Brain microvascular endothelial cell (primary cell): ENCODE data around the gene UNC13C.

Experiments used
- DNase-seq: peaks from one replicate; pipeline ENCODE4 v3.0.0-alpha.2; 2020
- H3K27ac ChIP-seq: fragments of 250-450 bp; sonication (Bioruptor Pico); 2 replicates; pipeline ENCODE4 v1.5.1; 2020; ENCODE audit warnings: mild to moderate bottlenecking, moderate library complexity
- H3K27me3 ChIP-seq: fragments of 250-450 bp; sonication (Bioruptor Pico); replicated peaks from 2 replicates; pipeline ENCODE4 v1.5.1; 2020; ENCODE audit warnings: mild to moderate bottlenecking
- H3K36me3 ChIP-seq: fragments of 250-450 bp; sonication (Bioruptor Pico); replicated peaks from 2 replicates; pipeline ENCODE4 v1.5.1; 2020; ENCODE audit warnings: mild to moderate bottlenecking
- H3K4me3 ChIP-seq: 2 replicates; pipeline ENCODE4 v1.5.1; 2011; ENCODE audit warnings: low read depth, mild to moderate bottlenecking, control low read depth, low read length, moderate library complexity
- in situ Hi-C: cut with HindIII; loops from 2 replicates; pipeline ENCODE4 v1.10.0; 2017; ENCODE audit warnings: low sequenced_read_pairs, low pct_ligation_motif_present
- TF ChIP-seq, protein P1 (sequence below): IDR thresholded peaks from 2 replicates; pipeline ENCODE4 v1.5.1; 2011; ENCODE audit warnings: low read depth, mild to moderate bottlenecking, moderate library complexity, low read length, control low read depth, inconsistent platforms; ENCODE audit errors: missing control alignments

Gene UNC13C

DNA sequence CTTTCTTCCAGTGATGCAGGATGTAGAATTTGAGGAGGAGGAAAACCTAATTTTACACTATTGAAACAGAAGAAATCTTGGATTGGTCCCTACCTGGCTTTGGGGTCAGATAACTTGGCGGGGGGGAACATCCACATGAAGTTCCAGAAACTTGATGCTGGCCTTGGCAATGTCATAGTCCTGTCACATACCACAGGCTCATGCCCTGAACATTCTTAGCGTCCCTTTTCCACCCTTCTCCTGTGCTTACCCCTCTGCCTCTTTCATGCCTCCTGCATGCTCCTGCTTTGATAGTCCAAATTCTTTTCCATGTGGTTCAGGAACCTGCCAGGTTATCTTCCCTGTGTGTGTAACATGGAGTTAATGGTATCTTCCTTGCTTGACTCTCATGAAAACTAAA lies 110.6 kb downstream of the UNC13C start:
- TF ChIP-seq, protein P1, sequence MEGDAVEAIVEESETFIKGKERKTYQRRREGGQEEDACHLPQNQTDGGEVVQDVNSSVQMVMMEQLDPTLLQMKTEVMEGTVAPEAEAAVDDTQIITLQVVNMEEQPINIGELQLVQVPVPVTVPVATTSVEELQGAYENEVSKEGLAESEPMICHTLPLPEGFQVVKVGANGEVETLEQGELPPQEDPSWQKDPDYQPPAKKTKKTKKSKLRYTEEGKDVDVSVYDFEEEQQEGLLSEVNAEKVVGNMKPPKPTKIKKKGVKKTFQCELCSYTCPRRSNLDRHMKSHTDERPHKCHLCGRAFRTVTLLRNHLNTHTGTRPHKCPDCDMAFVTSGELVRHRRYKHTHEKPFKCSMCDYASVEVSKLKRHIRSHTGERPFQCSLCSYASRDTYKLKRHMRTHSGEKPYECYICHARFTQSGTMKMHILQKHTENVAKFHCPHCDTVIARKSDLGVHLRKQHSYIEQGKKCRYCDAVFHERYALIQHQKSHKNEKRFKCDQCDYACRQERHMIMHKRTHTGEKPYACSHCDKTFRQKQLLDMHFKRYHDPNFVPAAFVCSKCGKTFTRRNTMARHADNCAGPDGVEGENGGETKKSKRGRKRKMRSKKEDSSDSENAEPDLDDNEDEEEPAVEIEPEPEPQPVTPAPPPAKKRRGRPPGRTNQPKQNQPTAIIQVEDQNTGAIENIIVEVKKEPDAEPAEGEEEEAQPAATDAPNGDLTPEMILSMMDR = no peak
- Histone ChIP-seq H3K4me3 (no peak overlapping the region), H3K27me3 (no peaks in the 10 kb centered on the region), H3K36me3 (no peaks in the 10 kb centered on the region), H3K27ac (no peak overlapping the region)
- DNase-seq = no peak
- in situ Hi-C loops = no loop called here

DNA sequence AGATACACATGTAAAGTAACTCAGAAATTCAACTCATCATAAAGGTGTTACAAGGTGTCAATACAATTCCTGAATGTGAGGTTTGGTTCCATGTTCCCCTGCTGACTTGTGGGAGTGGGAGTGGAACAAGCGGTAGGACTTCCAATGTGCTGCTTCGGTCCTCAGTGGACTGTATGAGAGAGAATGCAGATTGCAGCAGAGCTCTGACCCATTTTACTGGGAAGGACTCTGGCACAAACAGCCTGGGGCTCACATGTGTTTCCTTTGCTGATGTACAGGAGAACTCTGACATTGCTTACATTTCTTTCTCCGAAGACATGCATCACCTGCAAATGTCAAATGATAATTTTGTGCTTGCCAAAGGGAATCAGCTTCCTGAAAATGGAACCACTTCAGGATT lies 111.5 kb downstream of the UNC13C start:
- in situ Hi-C loops = no loop called here
- DNase-seq = no peak
- Histone ChIP-seq H3K36me3 (no peaks in the 10 kb centered on the region), H3K27ac (no peak overlapping the region), H3K27me3 (no peaks in the 10 kb centered on the region), H3K4me3 (no peak overlapping the region)
- TF ChIP-seq, protein P1 = no peak

DNA sequence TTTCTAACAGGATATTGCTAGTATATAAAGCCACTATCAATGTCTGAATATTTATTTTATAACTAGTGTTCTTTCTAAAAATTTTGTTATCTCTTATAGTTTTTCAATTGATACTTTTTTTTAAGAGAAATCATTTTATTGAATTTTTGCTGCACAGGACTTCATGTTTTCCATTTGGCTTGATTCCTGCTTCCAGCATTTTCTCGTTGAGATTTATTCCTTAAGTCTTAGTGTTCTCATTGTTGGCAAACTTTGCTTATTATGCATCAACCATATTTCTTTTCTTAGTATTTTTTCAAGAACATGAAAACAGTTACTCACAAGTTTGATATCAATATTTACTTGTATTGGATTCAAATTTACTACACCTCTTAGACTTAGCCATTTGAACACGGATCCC lies 113.4 kb downstream of the UNC13C start:
- Histone ChIP-seq H3K27me3 (no peaks in the 10 kb centered on the region), H3K36me3 (no peaks in the 10 kb centered on the region), H3K4me3 (no peak overlapping the region), H3K27ac (no peak overlapping the region)
- in situ Hi-C loops = no loop called here
- no peak for DNase-seq
- TF ChIP-seq, protein P1 = no peak

DNA sequence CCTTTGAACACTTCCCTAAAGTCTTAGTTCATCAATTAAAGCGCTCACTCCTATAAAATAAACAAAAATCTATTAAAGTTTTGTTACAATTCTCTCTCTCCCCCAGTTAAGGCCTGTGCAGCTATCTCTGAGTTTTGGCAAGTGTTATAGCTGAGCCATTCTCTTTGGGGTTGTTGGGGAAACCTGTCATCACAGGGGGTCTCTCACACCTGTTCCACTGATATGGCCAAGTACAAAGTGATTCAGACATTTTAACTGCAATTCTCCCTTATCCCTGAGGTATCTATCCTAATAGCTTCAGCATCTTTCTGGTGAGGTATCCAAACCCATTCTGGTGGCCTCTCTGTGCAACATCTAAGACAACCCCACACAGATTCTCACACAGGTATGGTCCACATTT lies 116.4 kb downstream of the UNC13C start:
- no peak for DNase-seq
- no peaks in the 10 kb centered on the region for H3K36me3 ChIP-seq
- in situ Hi-C loops = no loop called here
- no peak overlapping the region for H3K27ac ChIP-seq
- no peak overlapping the region for H3K4me3 ChIP-seq
- TF ChIP-seq, protein P1 = no peak
- H3K27me3 ChIP-seq = no peaks in the 10 kb centered on the region

DNA sequence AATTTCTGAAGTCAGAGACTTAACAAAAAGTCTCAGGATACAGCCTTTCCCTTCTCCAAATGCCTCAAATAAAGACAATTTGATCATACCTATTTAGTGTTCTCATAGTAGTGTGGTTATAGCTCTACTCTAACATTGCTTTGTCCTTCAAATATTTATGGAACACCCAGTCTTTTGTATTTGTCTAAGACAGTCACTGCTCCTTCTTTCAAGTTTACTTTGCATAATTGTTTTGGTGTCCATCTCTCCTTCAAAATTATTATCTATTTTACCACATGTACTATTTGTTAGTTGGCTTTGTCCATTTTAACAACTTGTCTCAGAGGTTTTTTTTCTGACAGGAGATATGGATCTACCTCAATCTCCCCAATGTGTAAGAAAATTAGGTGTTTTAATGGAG lies 118.8 kb downstream of the UNC13C start:
- in situ Hi-C loops = no loop called here
- no peak for DNase-seq
- no peaks in the 10 kb centered on the region for H3K36me3 ChIP-seq
- TF ChIP-seq, protein P1 = no peak
- H3K4me3 ChIP-seq = no peak overlapping the region
- H3K27ac ChIP-seq = no peak overlapping the region
- no peaks in the 10 kb centered on the region for H3K27me3 ChIP-seq

DNA sequence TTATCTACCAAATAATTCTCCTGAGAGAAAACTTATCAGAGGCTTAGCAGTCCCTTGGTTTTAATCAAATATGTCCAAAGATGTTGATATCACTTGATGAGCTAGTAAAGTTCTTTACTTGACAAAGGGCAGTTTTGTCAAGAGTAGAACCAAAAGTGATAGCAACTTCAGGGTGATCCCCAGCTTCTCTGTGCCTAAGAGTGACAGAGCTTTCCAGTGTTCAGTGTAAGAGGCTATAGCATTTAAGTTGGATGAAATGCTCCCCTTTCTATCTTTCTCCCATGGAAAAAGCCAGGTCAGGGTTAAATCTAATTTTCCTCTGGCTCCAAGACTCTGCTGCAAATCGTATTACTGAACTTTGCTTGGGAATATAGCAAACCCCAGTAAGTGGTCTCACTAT lies 120.8 kb downstream of the UNC13C start:
- TF ChIP-seq, protein P1 = no peak
- in situ Hi-C loops = no loop called here
- DNase-seq = no peak
- H3K27me3 ChIP-seq = no peaks in the 10 kb centered on the region
- H3K4me3 ChIP-seq = no peak overlapping the region
- no peak overlapping the region for H3K27ac ChIP-seq
- H3K36me3 ChIP-seq = no peaks in the 10 kb centered on the region
